LNCaP clone FGC (cell line): ENCODE measurements around the gene PCSK6.

Source experiments
- DNase-seq: peaks from one replicate; pipeline ENCODE4 v3.0.0-alpha.2; 2011; ENCODE audit warnings: low read depth
- H3K4me3 ChIP-seq: 2 replicates; pipeline ENCODE4 v1.5.1; 2011; ENCODE audit warnings: mild to moderate bottlenecking, low read depth, low read length, control low read depth
- CTCF ChIP-seq: IDR thresholded peaks from 2 replicates; pipeline ENCODE4 v1.5.1; 2012; ENCODE audit warnings: mild to moderate bottlenecking; ENCODE audit not compliant: control insufficient read depth, insufficient read depth; ENCODE audit errors: extremely low read depth

PCSK6 gene

DNA sequence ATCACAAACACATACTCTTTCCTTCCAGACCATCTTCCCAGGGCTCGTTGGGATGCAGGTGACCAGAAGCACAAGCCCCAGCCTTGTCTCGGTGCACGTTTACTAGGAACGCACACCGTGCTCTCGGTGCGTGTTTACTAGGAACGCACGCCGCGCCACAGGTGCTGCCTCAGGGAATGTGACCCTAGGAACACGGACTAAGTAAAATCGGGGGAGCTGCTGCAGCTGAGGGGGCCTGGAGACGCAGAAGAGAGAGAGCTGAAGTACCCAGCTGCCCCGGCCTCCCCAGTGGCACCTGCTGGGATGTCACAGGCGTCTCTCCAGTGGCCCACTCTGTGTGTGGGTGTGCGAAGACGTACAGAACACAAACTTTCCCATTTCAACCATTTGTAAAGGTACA is 103.5 kb downstream of the PCSK6 start:
- H3K4me3 ChIP-seq: no peak overlapping the region
- no peak for TF ChIP-seq CTCF
- DNase-seq: no peak

DNA sequence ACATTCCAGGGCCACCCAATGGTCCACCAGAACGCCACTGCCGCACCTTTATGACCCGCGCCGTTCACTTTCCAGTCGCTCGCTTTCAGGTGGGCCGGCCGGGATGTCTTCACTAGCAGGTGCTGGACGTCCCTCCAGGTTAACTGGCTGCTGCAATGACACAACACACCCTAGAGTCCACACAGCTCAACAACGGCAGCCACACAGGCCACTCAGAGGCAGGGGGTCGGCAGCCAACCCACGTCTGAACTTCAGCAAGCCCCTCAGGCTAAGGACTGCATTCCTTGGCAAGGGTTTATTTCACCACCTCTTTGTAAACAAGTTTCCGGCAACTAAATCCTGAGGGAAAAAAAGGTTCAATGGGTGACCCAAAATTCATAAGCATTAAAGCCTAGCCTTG is 105.2 kb downstream of the PCSK6 start:
- H3K4me3 ChIP-seq: no peak overlapping the region
- no peak for DNase-seq
- no peak for TF ChIP-seq CTCF

- peak; percentile 11 for DNase-seq
- no peak for TF ChIP-seq CTCF
- no peak overlapping the region for H3K4me3 ChIP-seq
Measured at GRCh38 chr15:101382544-101382943, 107.0 kb downstream of the PCSK6 start.

DNA sequence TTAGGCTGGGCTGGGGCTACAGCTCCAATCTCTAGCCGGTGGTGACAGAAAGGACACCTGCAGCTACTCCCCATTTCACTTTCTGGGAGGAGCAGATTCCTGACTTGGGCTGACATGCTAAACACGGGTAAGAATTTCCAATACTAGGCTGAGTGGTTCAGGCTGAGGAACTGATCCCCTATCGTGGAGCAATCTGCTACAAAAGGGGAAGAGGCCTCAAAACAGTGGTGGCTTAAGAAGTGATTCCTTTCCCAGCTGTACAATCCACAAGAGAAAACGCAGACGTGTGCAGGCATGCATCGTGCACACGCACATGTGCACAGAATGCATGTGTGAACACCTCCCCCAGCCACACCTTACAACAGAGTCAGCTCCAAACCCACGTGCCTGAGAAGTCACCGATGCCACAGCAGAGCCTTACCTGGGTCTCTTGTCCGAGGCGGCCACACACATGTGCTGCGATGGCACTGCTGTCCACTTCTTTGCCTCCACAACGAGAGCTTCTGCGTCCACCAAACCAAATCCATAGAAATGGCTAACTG is 107.8 kb downstream of the PCSK6 start:
- DNase-seq: no peak

GRCh38 chr15:101380146-101380545 is 109.4 kb downstream of the PCSK6 start:
- no peak for TF ChIP-seq CTCF
- DNase-seq: no peak
- no peak overlapping the region for H3K4me3 ChIP-seq

More for the DNA sequence above, 107.8 kb downstream of the PCSK6 start:
- TF ChIP-seq CTCF: no peak
- no peak overlapping the region for H3K4me3 ChIP-seq

GRCh38 chr15:101379647-101380046 is 109.9 kb downstream of the PCSK6 start:
- no peak for DNase-seq
- no peak for TF ChIP-seq CTCF
- H3K4me3 ChIP-seq: no peak overlapping the region

- H3K4me3 ChIP-seq: no peak overlapping the region
- no peak for TF ChIP-seq CTCF
- no peak for DNase-seq
Measured at GRCh38 chr15:101378879-101379278, 110.6 kb downstream of the PCSK6 start.
